Left ventricle myocardium inferior (tissue), 1 donor: ENCODE results near the gene TRABD2A. TPM values are rescaled to one million over a fixed set of nuclear protein-coding genes. Genes with fewer than 3 reads are reported as not detected.

Experiments
- DNase-seq: peaks from one replicate; pipeline ENCODE4 v3.0.0-alpha.2; 2020
- H3K27ac ChIP-seq: fragments of 200-600 bp; replicated peaks from 2 replicates; pipeline ENCODE4 v1.8.0; 2021
- H3K27me3 ChIP-seq: fragments of 200-600 bp; 2 replicates; pipeline ENCODE4 v1.8.0; 2021; ENCODE audit warnings: low read depth
- H3K36me3 ChIP-seq: fragments of 200-600 bp; 2 replicates; pipeline ENCODE4 v1.8.0; 2021
- H3K4me1 ChIP-seq: fragments of 200-600 bp; 2 replicates; pipeline ENCODE4 v1.8.0; 2021
- H3K4me3 ChIP-seq: fragments of 200-600 bp; 2 replicates; pipeline ENCODE4 v1.8.0; 2021; ENCODE audit warnings: mild to moderate bottlenecking, moderate library complexity
- H3K9me3 ChIP-seq: fragments of 200-600 bp; replicated peaks from 2 replicates; pipeline ENCODE4 v1.8.0; 2021
- CTCF ChIP-seq: fragments of 200-600 bp; IDR thresholded peaks from 2 replicates; pipeline ENCODE4 v1.8.0; 2021; ENCODE audit warnings: antibody characterized with exemption, mild to moderate bottlenecking, borderline replicate concordance
- intact Hi-C: fragments of 100-400 bp; cut with micrococcal nuclease; formaldehyde crosslinking; loops from one replicate; pipeline ENCODE4 v1.11.0; 2022
- total RNA-seq: library from RNA; stranded (reverse); fragmentation: NEBNext Ultra II Directional; extraction: Animal tissue kit (Norgen Biotek cat#: 25700); gene quantifications from one replicate; pipeline ENCODE4 v1.2.1, GENCODE V29; 2021
- donor health status: DM: no; HTN: yes; CAD: no; lungs with severe emphysema.

TRABD2A gene
- total RNA-seq, 1 donor from 2014 or later: 0.49 TPM

DNA sequence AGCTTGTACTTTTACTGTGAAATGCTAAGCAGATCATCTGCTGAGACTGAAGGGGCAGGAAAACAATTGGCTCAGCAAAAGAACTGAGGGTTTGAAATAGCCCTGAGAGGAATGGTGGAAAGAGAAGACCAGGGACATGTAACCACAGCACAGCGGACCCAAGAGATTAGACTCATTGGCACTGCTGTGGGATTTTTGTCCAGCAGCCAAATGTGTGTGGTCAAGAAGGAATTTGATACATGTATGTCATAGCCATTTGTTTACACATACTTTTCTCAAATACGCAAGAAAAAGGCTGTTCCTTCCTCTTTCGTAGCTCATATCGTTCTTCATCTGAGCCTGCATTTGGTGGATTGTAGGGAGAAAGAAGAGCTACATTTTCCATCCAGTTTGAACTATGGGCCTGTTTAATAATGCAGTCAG lies 73.8 kb downstream of the TRABD2A start:
- no peak overlapping the region for H3K4me3 ChIP-seq
- no peaks in the 10 kb centered on the region for H3K9me3 ChIP-seq
- H3K4me1 ChIP-seq: peaks cover 5% of the 10 kb centered on the region
- intact Hi-C loops: no loop called here
- no peaks in the 10 kb centered on the region for H3K36me3 ChIP-seq
- H3K27ac ChIP-seq: no peak overlapping the region
- no peak for DNase-seq
- no peaks in the 10 kb centered on the region for H3K27me3 ChIP-seq
- TF ChIP-seq CTCF: no peak

- no peak for DNase-seq
- intact Hi-C loops: no loop called here
- TF ChIP-seq CTCF: no peak
- H3K4me1 ChIP-seq: peaks cover 5% of the 10 kb centered on the region
- H3K36me3 ChIP-seq: no peaks in the 10 kb centered on the region
- no peak overlapping the region for H3K27ac ChIP-seq
- H3K9me3 ChIP-seq: no peaks in the 10 kb centered on the region
- H3K4me3 ChIP-seq: no peak overlapping the region
- H3K27me3 ChIP-seq: no peaks in the 10 kb centered on the region
These were observed 75.5 kb downstream of the TRABD2A start for GRCh38 chr2:84805250-84805958.

DNA sequence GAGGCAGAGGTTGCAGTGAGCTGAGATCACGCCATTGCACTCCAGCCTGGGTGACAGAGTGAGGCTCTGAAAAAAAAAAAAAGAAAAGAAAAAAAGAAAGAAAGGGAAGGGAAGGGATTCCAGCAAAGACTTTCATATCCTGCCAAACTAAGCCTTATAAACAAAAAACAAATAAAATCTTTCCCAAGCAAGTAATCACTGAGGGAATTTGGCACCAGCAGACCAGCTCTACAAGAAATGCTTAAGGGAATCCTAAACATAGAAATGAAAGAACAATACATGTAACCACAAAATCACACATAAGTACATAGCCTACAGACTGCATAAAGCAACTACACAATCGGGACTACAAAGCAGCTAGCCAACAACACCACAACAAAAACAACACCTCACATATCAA lies 79.1 kb downstream of the TRABD2A start:
- peaks cover 2% of the 10 kb centered on the region for H3K4me1 ChIP-seq
- H3K27me3 ChIP-seq: no peaks in the 10 kb centered on the region
- DNase-seq: no peak
- H3K36me3 ChIP-seq: no peaks in the 10 kb centered on the region
- no peak overlapping the region for H3K4me3 ChIP-seq
- intact Hi-C loops: no loop called here
- no peak for TF ChIP-seq CTCF
- H3K9me3 ChIP-seq: no peaks in the 10 kb centered on the region
- no peak overlapping the region for H3K27ac ChIP-seq

- no peak for DNase-seq
- Histone ChIP-seq H3K9me3 (no peaks in the 10 kb centered on the region), H3K4me3 (no peak overlapping the region), H3K27ac (no peak overlapping the region), H3K27me3 (no peaks in the 10 kb centered on the region), H3K36me3 (no peaks in the 10 kb centered on the region), H3K4me1 (no peaks in the 10 kb centered on the region)
- intact Hi-C loops: no loop called here
- TF ChIP-seq CTCF: no peak
These were observed 80.6 kb downstream of the TRABD2A start for GRCh38 chr2:84800194-84800805.

DNA sequence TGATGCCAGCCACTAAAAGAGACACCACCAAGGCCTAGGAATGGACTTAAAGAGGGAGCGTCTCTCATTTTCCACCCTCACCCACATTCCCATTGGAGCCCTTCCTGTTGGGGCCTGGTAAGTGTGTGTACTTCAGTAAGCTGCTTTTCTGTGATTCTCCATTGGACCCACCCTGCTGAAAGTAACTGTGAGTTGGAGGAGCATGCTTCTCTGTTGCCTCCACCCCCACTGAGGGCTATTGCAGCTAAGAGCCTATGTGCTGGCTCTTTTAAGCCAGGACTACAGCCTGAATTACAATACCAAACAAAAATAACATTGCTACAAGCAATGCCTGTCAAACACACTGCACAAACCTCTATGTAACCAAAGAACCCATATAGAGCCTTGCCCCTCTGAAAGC lies 81.1 kb downstream of the TRABD2A start:
- H3K27me3 ChIP-seq: no peaks in the 10 kb centered on the region
- H3K9me3 ChIP-seq: no peaks in the 10 kb centered on the region
- no peak overlapping the region for H3K4me3 ChIP-seq
- no peaks in the 10 kb centered on the region for H3K4me1 ChIP-seq
- no peak for DNase-seq
- no peak for TF ChIP-seq CTCF
- no peak overlapping the region for H3K27ac ChIP-seq
- H3K36me3 ChIP-seq: no peaks in the 10 kb centered on the region
- intact Hi-C loops: no loop called here
